PC-3 (cell line): Measurements from ENCODE around the gene NFIC.

Experiments used
- EZH2 ChIP-seq: fragments of 300-600 bp; sonication (generic); IDR thresholded peaks from one replicate; pipeline ENCODE4 v1.6.1; 2017; ENCODE audit warnings: antibody characterized with exemption, mild to moderate bottlenecking, low read length; ENCODE audit not compliant: unreplicated experiment
- TF ChIP-seq, protein P1 (sequence below): fragments of 300-600 bp; sonication (generic); conservative IDR thresholded peaks from 2 replicates; pipeline ENCODE4 v1.5.1; 2017; ENCODE audit warnings: antibody characterized with exemption, low read depth, mild to moderate bottlenecking, low read length

DNA sequence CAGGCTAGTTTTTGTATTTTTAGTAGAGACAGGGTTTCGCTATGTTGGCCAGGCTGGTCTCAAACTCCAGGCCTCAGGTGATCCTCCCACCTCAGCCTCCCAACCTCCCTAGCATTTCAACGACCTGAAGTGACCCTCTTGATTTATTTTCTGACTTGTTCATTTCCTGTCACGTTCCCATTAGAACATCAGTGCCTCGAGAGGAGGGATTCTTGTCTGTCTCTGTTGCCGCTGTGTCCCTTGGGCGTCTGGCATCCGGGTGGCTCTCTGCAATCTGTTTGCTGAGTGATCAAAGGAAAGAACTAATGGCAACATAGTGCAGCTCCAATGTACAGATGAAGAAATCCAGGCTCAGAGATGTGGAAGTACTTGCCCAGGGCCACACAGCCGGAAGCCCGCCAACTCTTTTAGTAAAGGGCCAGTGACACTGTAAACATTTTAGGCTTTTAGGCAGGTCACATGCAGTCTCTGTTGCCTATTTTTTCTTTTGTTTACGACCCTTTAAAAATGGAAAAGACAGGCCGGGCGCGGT is 47.5 kb downstream of the NFIC start:
- TF ChIP-seq, protein P1, sequence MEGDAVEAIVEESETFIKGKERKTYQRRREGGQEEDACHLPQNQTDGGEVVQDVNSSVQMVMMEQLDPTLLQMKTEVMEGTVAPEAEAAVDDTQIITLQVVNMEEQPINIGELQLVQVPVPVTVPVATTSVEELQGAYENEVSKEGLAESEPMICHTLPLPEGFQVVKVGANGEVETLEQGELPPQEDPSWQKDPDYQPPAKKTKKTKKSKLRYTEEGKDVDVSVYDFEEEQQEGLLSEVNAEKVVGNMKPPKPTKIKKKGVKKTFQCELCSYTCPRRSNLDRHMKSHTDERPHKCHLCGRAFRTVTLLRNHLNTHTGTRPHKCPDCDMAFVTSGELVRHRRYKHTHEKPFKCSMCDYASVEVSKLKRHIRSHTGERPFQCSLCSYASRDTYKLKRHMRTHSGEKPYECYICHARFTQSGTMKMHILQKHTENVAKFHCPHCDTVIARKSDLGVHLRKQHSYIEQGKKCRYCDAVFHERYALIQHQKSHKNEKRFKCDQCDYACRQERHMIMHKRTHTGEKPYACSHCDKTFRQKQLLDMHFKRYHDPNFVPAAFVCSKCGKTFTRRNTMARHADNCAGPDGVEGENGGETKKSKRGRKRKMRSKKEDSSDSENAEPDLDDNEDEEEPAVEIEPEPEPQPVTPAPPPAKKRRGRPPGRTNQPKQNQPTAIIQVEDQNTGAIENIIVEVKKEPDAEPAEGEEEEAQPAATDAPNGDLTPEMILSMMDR, result no peak
- no peak for TF ChIP-seq EZH2
